GM12865 (cell line): ENCODE data around the gene PRDM16.

Source experiments
- DNase-seq: peaks from one replicate; pipeline ENCODE4 v3.0.0; 2010; ENCODE audit warnings: low read depth
- H3K4me3 ChIP-seq: 2 replicates; pipeline ENCODE4 v1.5.1; 2011; ENCODE audit warnings: mild to moderate bottlenecking, low read depth, low read length, control low read depth
- CTCF ChIP-seq: IDR thresholded peaks from 2 replicates; pipeline ENCODE4 v1.5.1; 2011; ENCODE audit warnings: low read length, control low read depth, low read depth, inconsistent platforms; ENCODE audit not compliant: insufficient read depth; ENCODE audit errors: missing control alignments

Gene PRDM16

GRCh38 chr1:3274972-3275371, 206.0 kb downstream of the PRDM16 start:
- no peak for TF ChIP-seq CTCF
- H3K4me3 ChIP-seq, result no peak overlapping the region

GRCh38 chr1:3275471-3276340, 206.7 kb downstream of the PRDM16 start:
- TF ChIP-seq CTCF, result no peak
- no peak for DNase-seq
- no peak overlapping the region for H3K4me3 ChIP-seq

More at GRCh38 chr1:3274972-3275371, 206.0 kb downstream of the PRDM16 start:
- DNase-seq, result no peak

- no peak for TF ChIP-seq CTCF
- DNase-seq, result no peak
- H3K4me3 ChIP-seq, result no peak overlapping the region
These were observed 207.4 kb downstream of the PRDM16 start for GRCh38 chr1:3276341-3276800.

GRCh38 chr1:3277011-3277471, 208.0 kb downstream of the PRDM16 start:
- no peak for TF ChIP-seq CTCF
- DNase-seq, result no peak
- no peak overlapping the region for H3K4me3 ChIP-seq

GRCh38 chr1:3277623-3278022, 208.6 kb downstream of the PRDM16 start:
- TF ChIP-seq CTCF, result no peak
- no peak overlapping the region for H3K4me3 ChIP-seq
- DNase-seq, result no peak

- H3K4me3 ChIP-seq, result no peak overlapping the region
- no peak for TF ChIP-seq CTCF
- no peak for DNase-seq
These were observed 209.6 kb downstream of the PRDM16 start for GRCh38 chr1:3278416-3279181.

GRCh38 chr1:3279182-3279470, 210.1 kb downstream of the PRDM16 start:
- DNase-seq, result no peak
- no peak overlapping the region for H3K4me3 ChIP-seq
- no peak for TF ChIP-seq CTCF
